Spleen (tissue), 11 donors: ENCODE data around the gene SH3RF3. TPM values are rescaled to one million over a fixed set of nuclear protein-coding genes. Genes with fewer than 3 reads are reported as not detected.
A peak's percentile ranks its signal among the peaks of the same experiment; 100 is the strongest.

Experiments used
- DNase-seq: peaks from one replicate; pipeline ENCODE4 v3.0.0-alpha.2; 2020
- H3K27ac ChIP-seq, 8 donors: fragments of 200-600 bp; sonication (generic) in 7 of 8; 1 replicate in 4 of 8; 2 replicates in 4 of 8; pipeline versions ENCODE4 v1.5.0 to v1.8.0; 2016 to 2021; ENCODE audit warnings: inconsistent platforms in 4 of 8, mild to moderate bottlenecking in 4 of 8, moderate library complexity in 1 of 8
- H3K27me3 ChIP-seq, 7 donors: fragments of 200-600 bp; sonication (generic) in 6 of 7; replicated peaks in 1 of 7; 1 replicate in 4 of 7; 2 replicates in 3 of 7; pipeline versions ENCODE4 v1.5.0 to v1.8.0; 2016 to 2021; ENCODE audit warnings: inconsistent platforms in 3 of 7, mild to moderate bottlenecking in 1 of 7
- H3K36me3 ChIP-seq, 6 donors: fragments of 200-600 bp; sonication (generic) in 5 of 6; 1 replicate in 4 of 6; 2 replicates in 2 of 6; pipeline versions ENCODE4 v1.5.0 to v1.8.0; 2016 to 2021; ENCODE audit warnings: inconsistent platforms in 2 of 6
- H3K4me1 ChIP-seq, 6 donors: fragments of 200-600 bp; sonication (generic) in 5 of 6; 1 replicate in 3 of 6; 2 replicates in 3 of 6; pipeline versions ENCODE4 v1.5.0 to v1.8.0; 2016 to 2021; ENCODE audit warnings: inconsistent platforms in 3 of 6
- H3K4me3 ChIP-seq, 8 donors: fragments of 200-600 bp; sonication (generic) in 7 of 8; 1 replicate in 4 of 8; 2 replicates in 4 of 8; pipeline versions ENCODE4 v1.5.0 to v1.8.0; 2016 to 2021; ENCODE audit warnings: inconsistent platforms in 4 of 8, mild to moderate bottlenecking in 4 of 8, moderate library complexity in 2 of 8
- H3K9me3 ChIP-seq, 8 donors: fragments of 200-600 bp; sonication (generic) in 7 of 8; 1 replicate in 4 of 8; 2 replicates in 4 of 8; pipeline versions ENCODE4 v1.5.0 to v1.8.0; 2016 to 2021; ENCODE audit warnings: inconsistent platforms in 4 of 8
- POLR2A ChIP-seq, 3 donors: fragments of 450-650 bp; IDR thresholded peaks; one replicate each; pipeline ENCODE4 v1.5.1; 2017; ENCODE audit warnings: antibody characterized with exemption in 3 of 3, mild to moderate bottlenecking in 1 of 3
- POLR2AphosphoS5 ChIP-seq, 3 donors: sonication (generic); formaldehyde crosslinking; IDR thresholded peaks; one replicate each; pipeline ENCODE4 v1.5.1; 2017; ENCODE audit warnings: antibody characterized with exemption in 3 of 3
- WGBS, 5 donors: extraction: QIAGEN DNeasy Blood & Tissue Kit in 3 of 5; methylation state at CpG; one replicate each; pipeline versions ENCODE4 v1.1.5 to v1.1.7; 2013 to 2018; 5-methylcytosine and 5-hydroxymethylcytosine counted together
- intact Hi-C: fragments of 100-400 bp; cut with DNase I; formaldehyde crosslinking; loops from one replicate; pipeline ENCODE4 v1.15.0; 2023; ENCODE audit warnings: low total_unique reads
- polyA plus RNA-seq, 3 donors: library from polyadenylated mRNA; stranded (reverse); fragments of 200-250 nt; gene quantifications; one replicate each; pipeline ENCODE4 v1.2.1, GENCODE V29; 2013
- total RNA-seq, 7 donors: library from RNA; depleted of rRNA in 3 of 7; stranded (reverse); fragments of >200 nt in 3 of 7; fragmentation: NEBNext Ultra II Directional in 4 of 7; extraction: Animal tissue kit (Norgen Biotek cat#: 25700) in 4 of 7; gene quantifications; one replicate each; pipeline versions ENCODE4 v1.1.0 to v1.2.1, GENCODE V29; 2016 to 2021
- TF ChIP-seq, protein P1 (sequence below), 11 experiments: fragments of 200-600 bp in 7 of 11; fragments of 450-650 bp in 4 of 11; sonication (generic) in 4 of 11; IDR thresholded peaks in 8 of 11; conservative IDR thresholded peaks in 3 of 11; 1 replicate in 7 of 11; 2 replicates in 4 of 11; pipeline versions ENCODE4 v1.4.0 to v1.8.0; 2016 to 2021; ENCODE audit warnings: antibody characterized with exemption in 11 of 11, inconsistent platforms in 4 of 11, mild to moderate bottlenecking in 1 of 11
- donor health status: healthy with polysubstance abuse.
- donor health status: DM: no; HTN: no; CAD: no; lungs with moderate emphysema.
- donor health status: DM: no; HTN: no; CAD: no.
- donor health status: Bipolar disorder and iron deficiency.
- donor health status: healthy.
- donor health status: DM: no; HTN: no; CAD: no.
- donor health status: DM: yes; HTN: yes; CAD: no.

The SH3RF3 gene
- total and polyA plus RNA-seq, 10 donors = 1.3 to 7.6 (median 4.7) TPM

GRCh38 chr2:109172556-109173105, 43.6 kb downstream of the SH3RF3 start:
- Histone ChIP-seq H3K27me3 (peaks cover 0 to 19% (median 0%) of the 10 kb centered on the region in 7 donors), H3K9me3 (peaks cover 0 to 10% (median 3%) of the 10 kb centered on the region in 8 donors), H3K27ac (no peak overlapping the region), H3K4me3 (no peak overlapping the region), H3K36me3 (no peaks in the 10 kb centered on the region), H3K4me1 (peaks cover 0 to 35% (median 8%) of the 10 kb centered on the region in 6 donors)
- DNase-seq = no peak
- WGBS, 5 donors = 86 to 96% (median 88%) methylated on average over 7 of the region's 7 CpGs
- TF ChIP-seq POLR2AphosphoS5 (IDR thresholded peaks at IDR 0.05) = no peak
- no peak for TF ChIP-seq POLR2A (IDR thresholded peaks at IDR 0.05)
- TF ChIP-seq, protein P1, sequence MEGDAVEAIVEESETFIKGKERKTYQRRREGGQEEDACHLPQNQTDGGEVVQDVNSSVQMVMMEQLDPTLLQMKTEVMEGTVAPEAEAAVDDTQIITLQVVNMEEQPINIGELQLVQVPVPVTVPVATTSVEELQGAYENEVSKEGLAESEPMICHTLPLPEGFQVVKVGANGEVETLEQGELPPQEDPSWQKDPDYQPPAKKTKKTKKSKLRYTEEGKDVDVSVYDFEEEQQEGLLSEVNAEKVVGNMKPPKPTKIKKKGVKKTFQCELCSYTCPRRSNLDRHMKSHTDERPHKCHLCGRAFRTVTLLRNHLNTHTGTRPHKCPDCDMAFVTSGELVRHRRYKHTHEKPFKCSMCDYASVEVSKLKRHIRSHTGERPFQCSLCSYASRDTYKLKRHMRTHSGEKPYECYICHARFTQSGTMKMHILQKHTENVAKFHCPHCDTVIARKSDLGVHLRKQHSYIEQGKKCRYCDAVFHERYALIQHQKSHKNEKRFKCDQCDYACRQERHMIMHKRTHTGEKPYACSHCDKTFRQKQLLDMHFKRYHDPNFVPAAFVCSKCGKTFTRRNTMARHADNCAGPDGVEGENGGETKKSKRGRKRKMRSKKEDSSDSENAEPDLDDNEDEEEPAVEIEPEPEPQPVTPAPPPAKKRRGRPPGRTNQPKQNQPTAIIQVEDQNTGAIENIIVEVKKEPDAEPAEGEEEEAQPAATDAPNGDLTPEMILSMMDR (IDR thresholded peaks at IDR 0.05 in 8 of 11, conservative IDR thresholded peaks at IDR 0.05 in 3 of 11) = no peak
- intact Hi-C loops = no loop called here

DNA sequence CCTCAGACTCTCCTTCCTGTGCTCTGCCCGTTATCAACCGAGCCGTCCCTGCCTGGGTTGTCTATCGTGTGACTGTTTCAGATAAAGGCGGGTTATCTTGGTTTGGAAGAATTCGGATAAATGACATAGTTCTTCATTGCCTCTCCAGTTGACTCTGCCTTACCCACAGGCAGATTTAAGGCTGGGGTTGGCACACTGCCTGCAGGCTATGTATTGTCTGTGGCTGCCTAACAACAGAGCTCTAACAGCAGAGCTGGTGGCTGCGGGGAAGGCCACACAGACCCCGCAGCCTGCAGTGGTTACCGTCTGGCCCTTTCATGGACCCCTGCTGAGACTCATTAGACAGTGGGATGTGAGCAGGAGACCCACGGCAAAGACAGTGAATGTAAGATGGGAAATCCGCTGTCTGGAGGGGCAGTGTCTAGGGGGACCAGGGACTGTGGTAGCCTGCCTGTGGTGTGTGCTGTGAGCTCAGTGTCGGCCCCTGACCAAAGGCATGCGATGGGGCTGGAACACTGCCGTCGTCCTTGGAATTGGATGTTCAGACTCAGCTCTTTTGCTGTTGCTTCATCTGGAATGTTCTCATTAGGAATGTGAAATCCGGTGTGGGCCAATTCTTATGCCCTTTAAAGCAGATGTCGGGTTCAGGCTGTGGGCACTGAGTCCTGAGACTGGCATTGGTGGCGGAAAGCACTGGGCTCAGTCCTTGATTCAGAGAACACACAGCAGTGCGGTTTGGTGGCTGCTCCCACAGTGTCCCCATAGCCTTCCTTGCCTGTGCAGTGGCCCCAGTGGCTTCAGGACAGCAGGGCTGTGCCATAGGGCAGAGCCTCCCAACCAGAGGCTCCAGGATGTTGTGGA, 44.5 kb downstream of the SH3RF3 start:
- intact Hi-C loops = no loop called here
- no peak for DNase-seq
- Histone ChIP-seq H3K9me3 (peaks cover 0 to 10% (median 3%) of the 10 kb centered on the region in 8 donors), H3K27ac (peak overlapping the region in 3 of 8 donors; percentile 15 to 58 (median 18)), H3K27me3 (peaks cover 0 to 19% (median 0%) of the 10 kb centered on the region in 7 donors), H3K4me1 (peaks cover 0 to 35% (median 8%) of the 10 kb centered on the region in 6 donors), H3K36me3 (no peaks in the 10 kb centered on the region), H3K4me3 (no peak overlapping the region)
- TF ChIP-seq, protein P1 (IDR thresholded peaks at IDR 0.05 in 8 of 11, conservative IDR thresholded peaks at IDR 0.05 in 3 of 11) = no peak
- peak in 1 of 3 donors; percentile 40 for TF ChIP-seq POLR2AphosphoS5 (IDR thresholded peaks at IDR 0.05)
- no peak for TF ChIP-seq POLR2A (IDR thresholded peaks at IDR 0.05)
- WGBS, 5 donors = 80 to 95% (median 91%) methylated on average over 15 to 19 of the region's 19 CpGs

GRCh38 chr2:109174214-109174613, 45.2 kb downstream of the SH3RF3 start:
- DNase-seq = no peak
- 75 to 86% (median 77%) methylated on average over 4 of the region's 4 CpGs for WGBS, 5 donors

More at GRCh38 chr2:109174214-109174613, 45.2 kb downstream of the SH3RF3 start:
- Histone ChIP-seq H3K27me3 (peaks cover 0 to 19% (median 0%) of the 10 kb centered on the region in 7 donors), H3K4me1 (peaks cover 0 to 35% (median 8%) of the 10 kb centered on the region in 6 donors), H3K4me3 (no peak overlapping the region), H3K27ac (peak overlapping the region in 3 of 8 donors; percentile 12 to 39 (median 18)), H3K9me3 (peaks cover 0 to 13% (median 5%) of the 10 kb centered on the region in 8 donors), H3K36me3 (no peaks in the 10 kb centered on the region)
- intact Hi-C loops = no loop called here
- no peak for TF ChIP-seq POLR2A (IDR thresholded peaks at IDR 0.05)
- no peak for TF ChIP-seq POLR2AphosphoS5 (IDR thresholded peaks at IDR 0.05)
- TF ChIP-seq, protein P1 (IDR thresholded peaks at IDR 0.05 in 8 of 11, conservative IDR thresholded peaks at IDR 0.05 in 3 of 11) = no peak
